SH-SY5Y (cell line): ENCODE data around the gene FAM83D.

Experiments used
- GATA2 ChIP-seq: IDR thresholded peaks from 2 replicates; pipeline ENCODE4 v1.6.1; 2011; ENCODE audit warnings: mild to moderate bottlenecking, low read depth, low read length
- GATA3 ChIP-seq: IDR thresholded peaks from 2 replicates; pipeline ENCODE4 v1.6.1; 2011; ENCODE audit warnings: low read depth, mild to moderate bottlenecking, low read length, moderate library complexity

DNA sequence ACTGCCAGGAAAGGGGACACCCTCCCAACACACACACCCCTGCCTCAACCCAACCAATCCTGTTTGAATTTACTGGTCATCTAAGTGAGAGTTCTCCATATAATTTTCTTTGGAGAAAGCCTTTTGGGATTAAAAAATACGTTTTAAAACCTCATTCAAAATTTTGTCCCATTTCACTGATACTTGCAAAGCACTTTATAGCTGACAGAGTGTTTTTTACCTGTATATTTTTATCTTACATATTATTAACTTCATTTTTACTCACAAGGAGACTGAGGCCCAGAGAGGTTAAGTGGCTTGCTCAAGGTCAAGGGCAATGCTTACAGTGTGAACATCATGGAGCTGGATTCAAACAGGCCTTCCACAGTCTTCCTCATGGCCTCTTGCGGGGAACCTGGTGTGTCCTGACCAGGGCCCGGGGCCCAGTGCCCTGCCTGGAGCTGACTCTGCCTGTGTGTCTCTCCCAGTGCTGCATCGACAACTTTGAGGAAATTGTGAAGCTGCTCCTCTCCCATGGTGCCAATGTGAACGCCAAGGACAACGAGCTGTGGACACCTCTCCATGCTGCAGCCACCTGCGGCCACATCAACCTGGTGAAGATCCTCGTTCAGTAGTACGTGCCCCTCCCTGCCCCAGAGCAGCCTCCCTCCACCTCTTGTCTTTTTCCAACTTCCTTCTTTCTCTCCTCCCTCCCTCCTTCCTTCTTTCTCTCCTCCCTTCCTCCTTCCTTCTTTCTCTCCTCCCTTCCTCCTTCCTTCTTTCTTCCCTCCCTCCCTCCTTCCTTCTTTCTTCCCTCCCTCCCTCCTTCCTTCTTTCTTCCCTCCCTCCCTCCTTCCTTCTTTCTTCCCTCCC, 30.9 kb upstream of the FAM83D start:
- no peak for TF ChIP-seq GATA3
- TF ChIP-seq GATA2, result no peak
